Activated T-helper 1 cell treated with anti-CD3 and anti-CD28 coated beads, Interleukin-12 subunit alpha, Interleukin-12 subunit beta, Interleukin-2, Interleukin-4 antibody, amounts not matched to agents 30 ng/mL and 10 ng/mL and 1 ng/mL, durations not matched to agents 14 hours and 24 hours and 36 hours (primary cell): Measurements from ENCODE around the gene TMSB15C. TPM values are rescaled to one million over a fixed set of nuclear protein-coding genes. Genes with fewer than 3 reads are reported as not detected.

ENCODE experiments used
- total RNA-seq: library from RNA; stranded (reverse); gene quantifications from 2 replicates; pipeline ENCODE4 v1.2.3, GENCODE V29; 2022

Gene TMSB15C
- total RNA-seq, 1 donor from 2014 or later = 4.3 TPM

Other genes with a start within 250 kb of the TMSB15C start
- 0.18 and 0.37 TPM in 2 replicates for gene RAB9B, start 244.0 kb downstream of the TMSB15C start, total RNA-seq
- 8.6 and 8.9 TPM in 2 replicates for gene TMSB15B, start 113.6 kb downstream of the TMSB15C start, total RNA-seq
- gene H2BW1, start 62.5 kb downstream of the TMSB15C start, total RNA-seq = not detected in 2 replicates
- gene H2BW2, start 36.3 kb downstream of the TMSB15C start, total RNA-seq = not detected in 2 replicates
- gene ZCCHC18, start 36.3 kb upstream of the TMSB15C start, total RNA-seq = 0.57 and 0.76 TPM in 2 replicates
- 4.3 and 4.4 TPM in 2 replicates for gene SLC25A53, start 80.8 kb upstream of the TMSB15C start, total RNA-seq
- 10.8 and 12.7 TPM in 2 replicates for gene FAM199X, start 90.2 kb upstream of the TMSB15C start, total RNA-seq
- gene ESX1, start 178.7 kb upstream of the TMSB15C start, total RNA-seq = not detected in 2 replicates